Measurements from ENCODE around the gene PACRG.

Gene PACRG

GRCh38 chr6:162854228-162854627 is 126.5 kb downstream of the PACRG start:
- TF ChIP-seq GATA3 (IDR thresholded peaks at IDR 0.05; ENCODE audit: low read depth, low read length) = no peak
- TF ChIP-seq GATA2 (IDR thresholded peaks at IDR 0.05; ENCODE audit: low read depth, low read length) = no peak

GRCh38 chr6:162854734-162855191 is 127.0 kb downstream of the PACRG start:
- TF ChIP-seq GATA3 (IDR thresholded peaks at IDR 0.05; ENCODE audit: low read depth, low read length) = no peak
- TF ChIP-seq GATA2 (IDR thresholded peaks at IDR 0.05; ENCODE audit: low read depth, low read length) = no peak

DNA sequence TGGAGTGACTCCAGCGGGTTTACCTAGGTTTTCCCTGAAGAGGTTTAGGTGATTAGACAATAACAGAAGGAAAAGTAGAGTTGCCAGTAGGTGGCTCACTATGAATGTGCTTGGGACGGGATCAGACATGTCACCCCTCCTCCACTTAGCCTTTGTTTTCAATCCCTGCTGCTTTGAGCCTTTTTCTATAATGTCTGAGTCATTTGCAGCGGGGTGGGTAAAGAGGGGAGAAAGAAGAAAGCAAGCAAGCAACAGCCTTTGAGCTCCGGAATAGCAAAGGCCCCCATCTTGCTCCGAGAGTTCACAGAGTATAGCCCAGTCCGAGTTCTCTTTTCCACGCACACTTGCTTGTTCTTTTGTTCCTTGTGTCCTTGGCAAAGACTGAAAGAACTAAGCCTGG is 129.1 kb downstream of the PACRG start:
- TF ChIP-seq GATA2 (IDR thresholded peaks at IDR 0.05; ENCODE audit: low read depth, low read length) (no peak), GATA3 (IDR thresholded peaks at IDR 0.05; ENCODE audit: low read depth, low read length) (no peak)

DNA sequence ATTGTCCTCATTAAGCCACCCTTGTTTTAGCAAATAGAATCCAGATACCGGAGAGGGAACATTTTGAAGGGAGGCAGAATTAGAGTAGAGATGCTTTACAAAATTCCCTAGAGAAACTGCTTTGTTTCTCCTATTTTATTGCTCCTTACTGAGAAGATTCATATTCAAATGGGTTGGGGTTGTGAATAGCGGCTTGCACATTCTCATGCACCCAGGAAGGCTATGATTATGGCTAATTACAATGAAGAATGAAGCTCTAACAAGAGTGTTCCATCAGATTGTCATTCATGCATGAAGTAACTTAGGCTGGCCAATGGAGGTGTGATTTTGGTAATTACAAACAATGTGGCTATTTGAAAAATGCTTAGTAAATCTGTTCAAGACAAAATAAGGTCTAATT is 129.6 kb downstream of the PACRG start:
- TF ChIP-seq GATA3 (IDR thresholded peaks at IDR 0.05; ENCODE audit: low read depth, low read length) = no peak
- no peak for TF ChIP-seq GATA2 (IDR thresholded peaks at IDR 0.05; ENCODE audit: low read depth, low read length)

- TF ChIP-seq GATA3 (IDR thresholded peaks at IDR 0.05; ENCODE audit: low read depth, low read length) = no peak
- no peak for TF ChIP-seq GATA2 (IDR thresholded peaks at IDR 0.05; ENCODE audit: low read depth, low read length)
These were observed 134.7 kb downstream of the PACRG start for GRCh38 chr6:162862462-162862861.

DNA sequence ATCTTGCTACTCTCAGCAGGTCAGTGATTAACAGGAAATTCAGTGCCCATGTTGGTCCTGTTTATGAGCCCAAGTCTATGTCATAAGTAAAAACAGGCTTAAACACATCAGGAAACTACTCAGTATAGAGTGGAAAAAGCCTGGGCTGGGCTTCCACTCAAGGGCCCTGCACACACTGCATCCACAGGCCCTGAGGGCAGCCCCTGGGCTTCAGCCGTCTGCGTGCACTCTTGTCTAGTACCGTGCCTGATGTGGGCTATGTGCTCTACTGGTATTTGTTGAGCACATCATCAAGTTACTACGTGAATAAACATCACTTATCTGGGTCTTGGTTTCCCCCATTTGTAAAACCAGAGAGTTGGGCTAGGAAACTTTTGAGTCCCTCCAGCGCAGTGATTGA is 135.2 kb downstream of the PACRG start:
- TF ChIP-seq GATA3 (IDR thresholded peaks at IDR 0.05; ENCODE audit: low read depth, low read length) (no peak), GATA2 (IDR thresholded peaks at IDR 0.05; ENCODE audit: low read depth, low read length) (no peak)

DNA sequence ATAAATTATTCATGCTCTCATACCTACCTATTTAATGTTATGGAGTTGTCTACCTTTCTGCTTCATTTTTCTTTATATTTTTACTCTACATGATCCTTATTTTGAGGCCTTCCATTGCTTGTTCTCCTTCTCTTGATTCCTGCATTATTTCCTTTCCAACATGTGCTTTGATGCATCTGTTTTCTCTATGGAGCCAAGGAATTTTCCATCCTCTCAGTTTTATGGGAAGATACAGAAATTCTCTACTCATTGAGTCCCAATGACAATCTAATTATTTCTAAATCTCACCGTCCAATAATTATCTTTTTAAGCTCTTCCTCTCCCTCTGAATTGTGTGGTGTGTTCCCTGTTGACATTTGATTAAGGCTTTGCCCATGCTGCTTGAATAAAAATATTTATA is 136.0 kb downstream of the PACRG start:
- TF ChIP-seq GATA3 (IDR thresholded peaks at IDR 0.05; ENCODE audit: low read depth, low read length) = no peak
- TF ChIP-seq GATA2 (IDR thresholded peaks at IDR 0.05; ENCODE audit: low read depth, low read length) = no peak

GRCh38 chr6:162864911-162865310 is 137.1 kb downstream of the PACRG start:
- TF ChIP-seq GATA2 (IDR thresholded peaks at IDR 0.05; ENCODE audit: low read depth, low read length) (no peak), GATA3 (IDR thresholded peaks at IDR 0.05; ENCODE audit: low read depth, low read length) (no peak)

- no peak for TF ChIP-seq GATA3 (IDR thresholded peaks at IDR 0.05; ENCODE audit: low read depth, low read length)
- TF ChIP-seq GATA2 (IDR thresholded peaks at IDR 0.05; ENCODE audit: low read depth, low read length) = no peak
These were observed 138.9 kb downstream of the PACRG start for GRCh38 chr6:162866656-162867055.

DNA sequence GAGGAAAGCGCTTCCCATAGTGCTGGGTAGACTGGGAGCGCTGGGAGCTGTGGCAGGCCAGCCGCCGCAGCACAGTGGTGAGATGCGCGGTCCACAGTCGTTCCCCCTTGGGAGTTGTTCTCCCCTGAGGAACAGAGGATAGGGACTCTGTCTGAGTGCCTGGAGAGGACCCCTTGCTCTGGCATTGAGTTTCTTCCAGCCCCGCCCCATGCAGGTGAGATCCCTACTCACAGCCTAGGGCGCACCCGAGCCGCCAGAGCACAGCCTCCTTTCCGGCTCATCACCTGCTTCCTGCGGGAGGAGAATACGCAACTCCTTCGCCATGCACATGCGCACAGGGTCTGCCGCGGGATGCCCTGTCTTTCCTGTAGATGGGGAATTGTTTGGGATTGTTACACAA is 140.6 kb downstream of the PACRG start:
- TF ChIP-seq GATA3 (IDR thresholded peaks at IDR 0.05; ENCODE audit: low read depth, low read length) (no peak), GATA2 (IDR thresholded peaks at IDR 0.05; ENCODE audit: low read depth, low read length) (no peak)

- no peak for TF ChIP-seq GATA2 (IDR thresholded peaks at IDR 0.05; ENCODE audit: low read depth, low read length)
- TF ChIP-seq GATA3 (IDR thresholded peaks at IDR 0.05; ENCODE audit: low read depth, low read length) = no peak
These were observed 144.2 kb downstream of the PACRG start for GRCh38 chr6:162871966-162872365.

- TF ChIP-seq GATA3 (IDR thresholded peaks at IDR 0.05; ENCODE audit: low read depth, low read length) = no peak
- no peak for TF ChIP-seq GATA2 (IDR thresholded peaks at IDR 0.05; ENCODE audit: low read depth, low read length)
These were observed 145.8 kb downstream of the PACRG start for GRCh38 chr6:162873537-162873936.

- TF ChIP-seq GATA3 (IDR thresholded peaks at IDR 0.05; ENCODE audit: low read depth, low read length) = no peak
- TF ChIP-seq GATA2 (IDR thresholded peaks at IDR 0.05; ENCODE audit: low read depth, low read length) = no peak
These were observed 147.3 kb downstream of the PACRG start for GRCh38 chr6:162875070-162875469.

GRCh38 chr6:162882801-162883481 is 155.2 kb downstream of the PACRG start:
- TF ChIP-seq GATA2 (IDR thresholded peaks at IDR 0.05; ENCODE audit: low read depth, low read length) (no peak), GATA3 (IDR thresholded peaks at IDR 0.05; ENCODE audit: low read depth, low read length) (no peak)

DNA sequence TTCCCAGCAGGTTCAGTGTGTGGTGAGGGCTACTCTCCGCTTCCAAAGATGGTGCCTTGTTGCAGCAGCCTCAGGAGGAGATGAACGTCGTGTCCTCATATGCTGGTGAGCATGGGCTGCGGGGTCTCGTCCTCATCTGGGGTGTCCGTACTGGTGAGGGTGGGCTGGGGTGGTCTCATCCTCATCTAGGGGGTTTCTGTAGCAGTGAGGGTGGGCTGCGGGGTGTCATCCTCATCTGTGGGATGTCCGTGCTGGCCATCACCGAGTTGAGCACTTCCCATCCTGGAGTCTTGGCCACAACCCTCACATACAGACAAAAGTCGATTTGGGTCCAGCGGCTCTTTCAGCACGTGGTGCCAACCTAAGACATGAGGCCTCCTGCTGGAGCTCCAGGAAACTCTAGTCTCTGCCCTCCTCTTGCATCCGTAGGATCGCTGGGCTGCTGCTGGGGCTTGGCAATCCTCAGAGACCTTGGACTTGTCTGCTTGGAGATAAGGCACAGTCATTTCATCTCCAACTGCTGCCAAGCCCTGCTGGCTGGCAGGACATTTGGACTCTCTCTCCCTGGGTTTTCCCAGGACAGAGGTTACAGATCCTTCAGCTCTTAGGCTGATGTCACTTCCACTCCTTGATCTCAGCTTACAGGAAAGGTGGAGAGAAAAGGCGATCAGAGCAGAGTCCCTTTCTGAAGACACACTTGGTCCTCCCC is 160.4 kb downstream of the PACRG start:
- TF ChIP-seq GATA2 (IDR thresholded peaks at IDR 0.05; ENCODE audit: low read depth, low read length) (no peak), GATA3 (IDR thresholded peaks at IDR 0.05; ENCODE audit: low read depth, low read length) (no peak)
